GM12892 (cell line): ENCODE measurements around the gene OSBPL3.

Experiments
- POLR2A ChIP-seq: IDR thresholded peaks from 2 replicates; pipeline ENCODE4 v1.6.1; 2011; ENCODE audit warnings: low read depth, low read length, control low read depth
- POLR2AphosphoS5 ChIP-seq: IDR thresholded peaks from 2 replicates; pipeline ENCODE4 v1.6.1; 2011; ENCODE audit warnings: low read depth, low read length, control low read depth
- TAF1 ChIP-seq: IDR thresholded peaks from 2 replicates; pipeline ENCODE4 v1.6.1; 2011; ENCODE audit warnings: low read depth, mild to moderate bottlenecking, control low read depth, low read length, borderline replicate concordance

DNA sequence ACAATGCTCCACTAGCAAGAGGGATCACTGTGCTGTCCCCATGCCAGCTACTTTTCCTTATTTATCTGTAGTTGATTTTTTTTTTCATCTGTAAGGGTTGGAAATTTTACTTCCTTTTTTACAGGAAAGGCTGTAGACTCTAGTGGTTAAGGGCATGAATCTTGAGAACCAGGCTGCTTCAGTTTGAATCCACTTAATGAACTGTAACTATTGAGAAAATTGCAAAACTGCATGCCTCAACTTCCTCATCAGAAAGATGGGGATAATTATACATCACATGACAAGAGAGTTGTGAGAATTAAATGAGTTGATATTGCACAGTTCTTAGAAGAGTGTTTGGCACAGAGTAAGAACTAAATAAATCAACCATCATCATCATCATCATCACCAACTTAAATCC is 116.4 kb downstream of the OSBPL3 start:
- TF ChIP-seq POLR2A: no peak
- no peak for TF ChIP-seq POLR2AphosphoS5
- no peak for TF ChIP-seq TAF1
